Adipose tissue (tissue), 3 donors: Measurements from ENCODE around the gene AP5Z1. TPM values are rescaled to one million over a fixed set of nuclear protein-coding genes. Genes with fewer than 3 reads are reported as not detected.

Experiments
- H3K27ac ChIP-seq: one replicate; pipeline ENCODE4 v1.5.1; 2013; ENCODE audit warnings: low read depth, low read length
- WGBS, 3 donors: extraction: QIAGEN DNeasy Blood & Tissue Kit; methylation state at CpG; one replicate each; pipeline ENCODE4 v1.1.7; 2013; 5-methylcytosine and 5-hydroxymethylcytosine counted together
- polyA plus RNA-seq, 3 donors: library from polyadenylated mRNA; stranded (reverse); fragments of 200-250 nt; gene quantifications; one replicate each; pipeline ENCODE4 v1.2.3, GENCODE V29; 2013
- donor health status: healthy with polysubstance abuse.
- donor health status: Bipolar disorder and iron deficiency.
- donor health status: healthy.

The AP5Z1 gene
- polyA plus RNA-seq, 3 donors: 19.6 to 41.5 (median 35.0) TPM

DNA sequence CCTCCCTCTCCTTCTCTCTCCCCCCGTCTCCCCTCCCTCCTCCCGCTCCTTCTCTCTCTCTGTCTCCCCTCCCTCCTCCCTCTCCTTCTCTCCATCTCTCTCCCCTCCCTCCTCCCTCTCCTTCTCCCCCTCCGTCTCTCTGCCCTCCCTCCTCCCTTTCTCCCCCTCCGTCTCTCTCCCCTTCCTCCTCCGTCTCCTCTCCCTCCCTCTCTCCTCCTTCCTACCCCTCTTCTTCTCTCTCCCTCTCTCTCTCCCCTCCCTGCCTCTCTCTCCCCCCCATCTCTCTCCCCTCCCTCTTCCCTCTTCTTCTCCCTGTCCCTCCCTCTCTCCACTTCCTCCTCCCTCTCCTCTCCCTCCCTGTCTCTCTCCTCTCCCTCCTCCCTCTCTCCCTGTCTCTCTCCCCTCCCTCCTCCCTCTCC is 32.2 kb downstream of the AP5Z1 start:
- 18 to 36% (median 22%) methylated on average over 5 of the region's 5 CpGs for WGBS, 3 donors
- no peak overlapping the region for H3K27ac ChIP-seq

DNA sequence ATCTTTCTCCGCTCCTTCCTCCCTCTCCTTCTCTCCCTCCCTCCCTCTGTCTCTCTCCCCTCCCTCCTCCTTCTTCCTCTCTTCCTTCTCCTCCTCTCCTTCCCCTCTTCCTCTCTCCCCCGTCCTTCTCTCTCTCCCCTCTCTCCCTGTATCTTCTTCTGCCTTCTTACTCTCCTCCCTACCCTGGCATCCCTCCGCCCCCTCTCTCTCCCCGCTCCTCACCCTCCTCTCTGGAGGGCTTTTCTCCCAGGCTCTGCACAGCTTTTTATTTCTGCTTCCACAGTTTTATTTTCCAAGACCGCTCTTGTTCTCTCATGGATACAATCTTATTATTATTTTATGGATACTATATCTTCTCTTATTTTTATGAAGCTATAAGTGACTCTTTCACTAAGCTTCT is 32.6 kb downstream of the AP5Z1 start:
- H3K27ac ChIP-seq: no peak overlapping the region
- 47 to 60% (median 55%) methylated on average over 5 of the region's 5 CpGs for WGBS, 3 donors

DNA sequence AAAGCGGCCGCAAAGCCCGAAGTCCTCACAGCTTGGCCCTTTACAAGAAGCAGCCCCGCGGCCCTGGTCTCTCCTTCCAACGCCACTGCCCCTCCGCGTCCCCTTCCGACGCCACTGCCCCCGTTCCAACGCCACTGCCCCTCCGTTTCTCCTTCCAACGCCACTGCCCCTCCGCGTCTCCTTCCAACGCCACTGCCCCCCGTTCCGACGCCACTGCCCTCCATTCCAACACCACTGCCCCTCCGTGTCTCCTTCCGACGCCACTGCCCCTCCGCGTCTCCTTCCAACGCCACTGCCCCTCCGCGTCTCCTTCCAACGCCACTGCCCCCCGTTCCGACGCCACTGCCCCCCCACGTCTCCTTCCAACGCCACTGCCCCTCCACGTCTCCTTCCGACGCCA is 33.1 kb downstream of the AP5Z1 start:
- no peak overlapping the region for H3K27ac ChIP-seq
- 77 to 84% (median 80%) methylated on average over 26 to 37 of the region's 37 CpGs for WGBS, 3 donors

GRCh38 chr7:4809091-4809591 is 33.7 kb downstream of the AP5Z1 start:
- H3K27ac ChIP-seq: no peak overlapping the region
- 45 to 85% (median 61%) methylated on average over 38 of the region's 38 CpGs for WGBS, 3 donors

DNA sequence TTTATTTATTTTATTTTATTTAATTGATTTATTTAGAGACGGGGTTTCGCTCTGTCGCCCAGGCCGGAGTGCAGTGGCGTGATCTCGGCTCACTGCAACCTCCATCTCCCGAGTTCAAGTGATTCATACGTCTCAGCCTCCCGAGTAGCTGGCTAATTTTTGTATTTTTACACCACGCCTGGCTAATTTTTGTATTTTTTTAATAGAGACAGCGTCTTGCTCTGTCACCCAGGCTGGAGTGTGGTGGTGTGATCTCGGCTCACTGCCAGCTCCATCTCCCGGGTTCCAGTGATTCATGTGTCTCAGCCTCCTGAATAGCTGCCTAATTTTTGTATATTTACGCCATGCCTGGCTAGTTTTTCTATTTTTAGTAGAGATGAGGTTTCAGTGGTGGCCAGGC is 34.2 kb downstream of the AP5Z1 start:
- H3K27ac ChIP-seq: no peak overlapping the region
- 71 to 95% (median 76%) methylated on average over 14 of the region's 14 CpGs for WGBS, 3 donors

DNA sequence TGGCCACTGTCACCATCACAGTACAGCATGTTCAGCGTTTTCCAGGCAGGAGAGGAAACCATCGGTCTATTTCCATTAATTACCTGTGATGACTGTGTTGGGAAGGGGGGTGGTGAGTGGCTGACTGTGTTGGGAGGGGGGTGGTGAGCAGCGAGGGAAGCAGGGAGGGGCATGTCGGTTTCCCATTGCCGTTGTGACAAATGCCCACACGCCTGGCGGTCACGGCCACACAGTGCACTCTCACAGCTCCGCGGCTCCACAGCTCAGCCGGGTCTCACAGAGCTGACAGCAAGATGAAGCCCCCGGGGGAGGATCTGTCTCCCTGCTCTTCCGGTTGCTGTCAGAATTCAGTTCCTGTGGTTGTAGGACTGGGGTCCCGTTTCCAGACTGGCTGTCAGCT is 39.0 kb downstream of the AP5Z1 start:
- no peak overlapping the region for H3K27ac ChIP-seq
- 40 to 61% (median 45%) methylated on average over 14 of the region's 14 CpGs for WGBS, 3 donors

DNA sequence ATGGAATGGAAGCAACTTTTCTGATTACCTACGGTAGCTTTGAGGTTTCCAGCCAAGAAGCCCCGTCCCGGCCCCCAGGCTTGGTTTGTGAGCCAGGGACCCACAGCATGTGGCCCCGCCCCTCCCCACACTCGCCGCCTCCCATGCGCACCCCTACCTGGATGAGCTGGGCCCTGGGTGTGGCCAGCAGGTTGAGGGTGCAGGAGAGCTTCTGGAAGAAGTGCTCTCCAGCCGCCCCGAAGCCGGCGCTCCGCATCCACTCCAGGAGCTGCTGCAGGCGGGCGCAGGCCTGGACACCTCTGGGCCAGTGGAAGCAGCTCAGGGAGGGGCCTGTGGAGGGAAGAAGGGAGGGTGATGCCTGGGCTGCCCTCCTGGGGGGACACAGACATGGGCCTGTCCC is 39.7 kb downstream of the AP5Z1 start:
- H3K27ac ChIP-seq: no peak overlapping the region
- 95 to 97% (median 96%) methylated on average over 14 of the region's 14 CpGs for WGBS, 3 donors

DNA sequence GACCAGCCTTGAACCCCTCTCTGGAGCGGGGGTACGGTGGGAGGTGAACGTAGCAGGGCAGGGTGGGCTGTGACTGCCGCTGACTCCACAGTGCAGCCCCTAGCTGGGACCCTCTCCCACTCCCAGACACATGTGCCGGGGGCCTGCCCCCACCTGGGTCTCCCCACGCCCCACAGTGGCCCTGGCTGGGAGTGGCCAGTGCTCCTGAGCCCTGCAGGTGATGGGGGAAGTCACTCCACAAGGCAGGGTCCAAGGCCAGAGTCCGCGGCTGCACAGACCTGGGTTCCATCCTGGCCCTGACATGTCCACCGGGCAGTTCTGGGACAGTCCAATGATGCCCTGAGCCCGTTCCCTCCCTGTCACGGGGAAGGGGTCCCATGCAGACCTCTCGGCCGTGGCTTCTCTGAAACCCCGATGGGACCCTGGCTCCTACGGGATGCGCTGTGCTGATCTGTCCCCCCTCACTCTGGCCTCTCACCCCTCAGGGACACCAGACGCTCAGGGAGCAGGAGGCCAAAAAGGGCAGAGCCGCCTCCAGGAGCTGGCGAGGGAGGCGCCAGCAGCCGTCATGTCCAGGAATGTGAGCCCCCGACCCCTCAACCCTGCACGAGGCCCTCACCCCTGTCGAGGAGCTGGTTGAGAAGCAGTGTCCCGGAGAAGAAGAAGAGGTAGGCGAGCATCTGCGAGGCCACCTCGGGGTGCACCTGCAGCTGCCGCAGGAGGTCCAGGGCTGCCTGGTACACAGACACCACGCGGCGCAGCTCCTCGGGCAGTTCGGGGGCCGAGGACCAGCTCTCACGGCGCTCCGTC is 40.4 kb downstream of the AP5Z1 start:
- 86 to 93% (median 92%) methylated on average over 35 to 38 of the region's 38 CpGs for WGBS, 3 donors

DNA sequence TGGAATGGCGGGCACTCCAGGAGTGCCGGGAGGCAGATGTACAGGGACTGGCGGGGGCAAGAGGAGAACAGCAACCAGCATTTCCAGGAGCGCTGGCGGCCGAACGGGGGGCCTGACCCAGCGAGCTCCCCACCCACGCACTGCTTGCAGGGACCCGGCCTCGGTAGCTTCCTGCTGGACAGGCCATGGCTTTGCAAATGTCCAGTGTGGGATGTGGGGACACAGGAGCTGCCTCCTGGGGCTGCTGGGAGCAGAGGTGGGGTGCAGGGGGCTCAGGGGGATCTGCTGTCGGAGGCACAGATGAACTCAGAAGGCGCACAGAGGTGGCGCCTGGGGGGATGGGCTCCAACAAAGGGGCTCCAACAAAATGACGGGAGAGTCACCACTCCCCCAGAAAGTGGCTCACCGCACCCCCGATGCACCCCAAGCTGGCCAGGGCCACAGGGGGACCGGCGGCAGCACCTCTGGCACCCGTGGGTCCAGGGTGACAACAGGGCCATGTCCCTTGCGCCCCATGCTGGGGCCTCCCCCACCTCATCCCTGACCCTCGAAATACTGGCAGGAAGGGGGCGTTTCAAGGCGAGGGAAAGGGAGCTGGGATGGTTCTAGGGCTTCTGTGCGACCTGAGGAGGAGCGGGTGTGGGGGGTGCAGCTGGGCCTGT is 41.1 kb downstream of the AP5Z1 start:
- WGBS, 3 donors: 89 to 93% (median 92%) methylated on average over 23 to 26 of the region's 26 CpGs
- no peak overlapping the region for H3K27ac ChIP-seq

More for the DNA sequence above, 40.4 kb downstream of the AP5Z1 start:
- H3K27ac ChIP-seq: no peak overlapping the region

- 88 to 95% (median 88%) methylated on average over 38 of the region's 38 CpGs for WGBS, 3 donors
- H3K27ac ChIP-seq: no peak overlapping the region
Observed at GRCh38 chr7:4817178-4817901, 41.9 kb downstream of the AP5Z1 start.

DNA sequence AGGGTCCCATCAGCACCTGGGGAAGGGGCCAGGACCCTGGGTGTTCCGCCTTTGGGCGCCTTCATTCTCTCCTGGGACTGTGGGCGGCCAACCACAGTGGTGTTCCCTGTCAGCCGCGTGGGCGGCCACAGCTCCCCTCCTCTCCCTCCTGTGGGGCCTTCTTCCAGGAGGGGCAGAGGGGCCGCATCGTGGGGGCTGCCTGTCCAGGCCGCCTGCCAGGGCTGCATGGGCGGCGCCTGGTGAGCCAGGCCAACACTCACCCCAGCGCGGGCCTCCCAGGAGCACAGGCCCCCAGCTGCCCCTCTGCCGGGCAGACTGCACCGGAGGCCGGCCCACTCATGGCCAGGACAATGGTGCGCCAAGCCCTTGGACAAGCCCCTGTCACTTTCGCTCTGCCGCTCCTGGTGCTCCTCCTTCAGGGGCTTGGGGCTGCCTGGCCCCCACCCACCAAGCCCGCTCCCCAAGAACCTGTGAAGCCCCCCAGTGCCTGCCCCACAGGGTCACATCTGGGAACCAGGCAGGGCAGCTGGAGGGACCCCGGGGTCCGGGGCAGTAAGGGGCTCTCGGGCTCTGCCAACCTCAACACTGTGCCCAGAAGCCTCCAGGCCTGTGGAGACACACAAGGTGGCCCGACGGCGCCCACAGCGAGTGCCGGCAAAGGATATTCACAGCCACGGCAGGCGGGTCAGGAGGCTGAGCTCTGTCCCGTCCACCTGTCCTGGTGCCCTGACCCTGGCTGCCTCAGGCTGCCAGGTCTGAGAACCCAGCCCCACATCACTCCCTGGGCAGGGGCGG is 42.8 kb downstream of the AP5Z1 start:
- no peak overlapping the region for H3K27ac ChIP-seq

GRCh38 chr7:4819560-4820404 is 44.4 kb downstream of the AP5Z1 start:
- no peak overlapping the region for H3K27ac ChIP-seq

More for the DNA sequence above, 42.8 kb downstream of the AP5Z1 start:
- WGBS, 3 donors: 78 to 88% (median 80%) methylated on average over 27 to 32 of the region's 32 CpGs

DNA sequence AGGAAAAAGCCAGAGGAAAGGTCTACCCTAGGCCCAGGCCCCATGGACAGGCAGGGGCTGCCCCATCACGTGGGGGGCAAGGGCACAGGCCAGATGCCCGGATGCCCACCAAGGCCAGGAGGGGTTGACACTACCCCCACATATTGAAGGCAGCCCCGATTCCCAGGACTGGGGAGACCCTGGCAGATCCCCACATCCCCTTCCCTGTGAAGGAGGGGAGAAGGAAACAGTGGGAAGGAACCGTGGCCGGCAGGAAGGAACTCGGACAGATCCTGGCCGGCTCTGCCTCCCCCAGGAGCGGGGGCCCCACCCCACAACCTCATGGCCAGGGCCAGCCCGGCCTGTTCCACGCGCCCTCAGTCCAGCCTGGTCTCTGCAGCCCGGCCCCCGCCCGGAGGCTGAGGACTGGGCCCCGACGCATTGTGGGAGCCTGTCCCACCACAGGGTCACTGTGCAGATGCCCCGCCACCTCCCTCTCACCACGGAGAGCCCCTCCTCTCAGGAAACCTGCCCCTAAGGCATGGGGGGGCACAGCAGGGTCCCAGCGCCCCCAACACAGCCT is 45.1 kb downstream of the AP5Z1 start:
- H3K27ac ChIP-seq: no peak overlapping the region
- WGBS, 3 donors: 51 to 76% (median 54%) methylated on average over 16 to 19 of the region's 19 CpGs

More at GRCh38 chr7:4819560-4820404, 44.4 kb downstream of the AP5Z1 start:
- WGBS, 3 donors: 43 to 69% (median 56%) methylated on average over 39 of the region's 39 CpGs

DNA sequence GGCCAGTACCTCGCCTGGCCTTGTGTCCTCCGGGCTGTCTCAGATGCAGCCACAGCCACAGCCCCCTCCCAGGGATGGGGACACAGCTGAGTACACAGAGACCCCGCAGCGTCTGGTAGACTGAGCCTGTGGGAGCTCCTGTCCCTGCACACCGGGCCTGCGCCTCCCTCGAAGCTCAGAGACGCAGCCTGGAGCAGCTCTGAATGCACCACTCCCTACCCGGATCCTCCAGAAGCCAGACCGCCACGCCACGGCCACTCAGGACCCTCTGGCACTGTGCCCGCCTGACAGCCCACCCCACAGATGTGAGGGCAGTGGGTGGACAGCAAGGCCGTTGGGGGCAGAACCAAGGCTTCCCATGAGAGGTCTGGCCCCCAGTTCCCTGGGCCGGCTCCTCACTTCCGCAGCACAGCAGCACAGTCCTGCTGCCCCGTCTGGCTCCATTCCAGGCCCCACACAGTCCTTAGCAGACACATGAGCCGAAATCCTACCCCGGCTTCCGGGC is 45.6 kb downstream of the AP5Z1 start:
- H3K27ac ChIP-seq: no peak overlapping the region
- WGBS, 3 donors: 71 to 81% (median 76%) methylated on average over 19 to 20 of the region's 20 CpGs

DNA sequence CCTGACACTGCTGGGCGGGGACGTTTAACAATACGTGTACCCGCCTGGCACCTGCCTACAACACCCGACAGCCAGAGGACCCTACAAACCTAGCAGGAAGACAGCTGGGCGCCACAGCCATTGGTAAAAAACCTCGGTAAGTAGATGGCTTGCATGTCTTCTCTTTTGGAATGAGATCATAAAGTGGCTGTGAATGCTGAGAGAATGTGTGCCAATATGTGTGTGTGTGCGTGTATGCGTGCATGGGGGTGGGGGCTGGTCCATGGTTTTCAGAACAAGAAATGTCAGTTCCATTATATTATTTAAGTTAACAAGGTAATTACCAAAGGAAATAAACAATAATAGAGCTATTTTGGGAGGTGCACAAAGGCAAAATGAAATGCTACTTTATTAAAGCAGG is 47.3 kb downstream of the AP5Z1 start:
- 76 to 88% (median 81%) methylated on average over 9 of the region's 9 CpGs for WGBS, 3 donors
- H3K27ac ChIP-seq: no peak overlapping the region

DNA sequence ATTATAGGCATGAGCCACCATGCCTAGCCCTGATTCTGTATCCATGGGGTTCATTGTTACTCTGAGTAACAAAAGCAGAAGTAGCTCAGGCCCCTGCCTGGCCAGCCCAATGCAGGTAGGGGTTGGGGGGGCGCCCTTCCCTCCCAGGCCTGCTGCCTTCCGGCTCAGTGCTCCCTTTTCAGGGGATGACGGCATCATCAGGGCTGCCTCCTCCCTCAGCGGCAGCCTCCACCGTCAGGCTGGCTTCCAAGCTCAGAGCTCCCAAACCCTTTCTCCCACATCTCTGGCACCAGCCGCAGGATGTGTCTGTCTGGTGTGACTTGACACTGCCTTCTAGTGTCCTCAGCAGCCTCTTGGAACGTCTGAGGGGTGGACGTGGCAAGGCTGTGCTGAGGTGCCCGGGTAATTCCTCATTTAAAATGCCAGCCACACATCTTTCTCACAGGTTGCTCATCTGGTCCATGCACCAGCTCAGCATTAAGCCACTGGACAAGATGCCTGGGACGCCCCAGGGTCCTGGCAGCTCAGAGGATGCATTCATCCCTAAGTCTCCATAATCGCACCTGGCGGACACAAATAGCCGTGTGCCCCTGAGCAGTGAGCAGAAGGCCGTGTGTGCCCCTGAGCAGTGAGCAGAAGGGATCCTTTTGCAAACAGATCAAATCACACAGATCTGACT is 48.2 kb downstream of the AP5Z1 start:
- WGBS, 3 donors: 62 to 70% (median 66%) methylated on average over 14 of the region's 14 CpGs
- H3K27ac ChIP-seq: no peak overlapping the region
